OCI-LY7 (cell line): Measurements from ENCODE around the gene SMC4.

ENCODE experiments used
- EZH2phosphoT487 ChIP-seq: fragments of 200-600 bp; sonication (generic); IDR thresholded peaks from 2 replicates; pipeline ENCODE4 v1.6.1; 2018; ENCODE audit warnings: low read depth, borderline replicate concordance, mild to moderate bottlenecking, mixed run types, antibody characterized with exemption, low read length, moderate library complexity, mixed read lengths
- TF ChIP-seq, protein P1 (sequence below): fragments of 200-600 bp; sonication (generic); conservative IDR thresholded peaks from 2 replicates; pipeline ENCODE4 v1.5.1; 2014; ENCODE audit warnings: mild to moderate bottlenecking, antibody characterized with exemption, low read length, moderate library complexity, mixed read lengths

DNA sequence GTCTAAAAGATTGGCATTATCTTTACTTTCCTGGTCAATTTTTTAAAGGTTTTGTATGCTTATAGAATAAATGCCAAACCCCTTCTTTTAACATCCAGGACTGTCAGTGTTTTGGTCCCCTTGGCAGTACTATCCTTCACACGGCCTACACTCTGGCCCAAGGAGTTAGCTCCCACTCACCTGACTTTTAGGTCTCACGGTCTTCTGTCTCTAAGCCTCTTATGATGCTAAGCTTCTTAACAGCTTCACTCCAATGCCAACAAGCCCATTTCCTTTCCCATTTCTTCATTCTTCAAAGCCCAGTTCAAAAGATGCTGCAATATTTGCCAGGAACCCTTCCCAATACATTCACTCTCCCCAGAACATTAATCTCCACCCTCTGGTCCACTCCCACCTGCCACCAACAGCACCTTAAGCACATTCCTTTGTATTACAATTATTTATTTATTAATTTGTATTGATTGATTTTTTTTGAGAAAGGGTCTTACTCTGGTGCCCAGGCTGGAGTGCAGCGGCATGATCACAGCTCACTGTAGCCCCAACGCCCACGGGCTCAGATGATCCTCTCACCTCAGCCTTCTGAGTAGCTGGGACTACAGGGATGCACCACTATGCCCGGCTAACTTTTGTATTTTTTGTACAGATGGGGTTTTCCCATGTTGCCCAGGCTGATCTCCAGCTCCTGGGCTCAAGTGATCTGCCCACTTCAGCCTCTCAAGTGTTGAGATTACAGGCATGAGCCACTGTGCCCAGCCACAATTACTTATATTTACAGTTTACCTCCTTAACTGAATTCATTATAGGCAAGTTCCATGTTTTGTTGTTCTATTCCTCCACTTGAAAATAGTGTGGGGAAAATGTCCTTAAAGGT lies 28.2 kb upstream of the SMC4 start:
- TF ChIP-seq, protein P1, sequence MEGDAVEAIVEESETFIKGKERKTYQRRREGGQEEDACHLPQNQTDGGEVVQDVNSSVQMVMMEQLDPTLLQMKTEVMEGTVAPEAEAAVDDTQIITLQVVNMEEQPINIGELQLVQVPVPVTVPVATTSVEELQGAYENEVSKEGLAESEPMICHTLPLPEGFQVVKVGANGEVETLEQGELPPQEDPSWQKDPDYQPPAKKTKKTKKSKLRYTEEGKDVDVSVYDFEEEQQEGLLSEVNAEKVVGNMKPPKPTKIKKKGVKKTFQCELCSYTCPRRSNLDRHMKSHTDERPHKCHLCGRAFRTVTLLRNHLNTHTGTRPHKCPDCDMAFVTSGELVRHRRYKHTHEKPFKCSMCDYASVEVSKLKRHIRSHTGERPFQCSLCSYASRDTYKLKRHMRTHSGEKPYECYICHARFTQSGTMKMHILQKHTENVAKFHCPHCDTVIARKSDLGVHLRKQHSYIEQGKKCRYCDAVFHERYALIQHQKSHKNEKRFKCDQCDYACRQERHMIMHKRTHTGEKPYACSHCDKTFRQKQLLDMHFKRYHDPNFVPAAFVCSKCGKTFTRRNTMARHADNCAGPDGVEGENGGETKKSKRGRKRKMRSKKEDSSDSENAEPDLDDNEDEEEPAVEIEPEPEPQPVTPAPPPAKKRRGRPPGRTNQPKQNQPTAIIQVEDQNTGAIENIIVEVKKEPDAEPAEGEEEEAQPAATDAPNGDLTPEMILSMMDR: no peak
- TF ChIP-seq EZH2phosphoT487: no peak
